Measurements from ENCODE around the gene PPP2R5C. TPM values are rescaled to one million over a fixed set of nuclear protein-coding genes. Genes with fewer than 3 reads are reported as not detected.

The PPP2R5C gene
- polyA plus RNA-seq, 1 donor from 2014 or later = 111 TPM

DNA sequence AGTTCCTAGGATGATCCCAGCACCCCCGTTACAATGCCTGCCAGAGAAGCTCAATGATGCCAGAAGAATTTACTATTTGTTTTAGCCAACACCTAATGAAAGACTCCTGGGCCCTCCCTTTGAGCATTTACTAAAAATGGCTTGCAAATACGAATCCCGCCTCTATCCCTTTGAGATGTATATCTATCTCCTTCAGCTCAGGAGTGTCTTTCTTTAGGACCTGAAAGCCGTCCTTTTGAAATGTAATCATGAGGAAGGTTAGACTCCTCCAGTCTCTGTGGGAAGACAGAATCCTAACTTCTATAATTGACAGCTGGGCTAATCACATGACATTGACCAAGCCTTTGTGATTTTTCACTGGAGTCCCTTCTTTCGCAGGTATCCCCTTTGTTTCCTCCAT is 183.7 kb downstream of the PPP2R5C start:
- Histone ChIP-seq H3K27me3 (ENCODE audit: insufficient read depth, low read depth, low read length) (no peaks in the 10 kb centered on the region), H3K4me3 (ENCODE audit: low read length) (no peak overlapping the region), H3K9ac (ENCODE audit: low read length) (no peak overlapping the region), H3K36me3 (ENCODE audit: insufficient read depth, low read length) (no peaks in the 10 kb centered on the region), H3K9me2 (ENCODE audit: insufficient read depth, low read length) (no peaks in the 10 kb centered on the region), H3K4me2 (ENCODE audit: low read length) (no peak overlapping the region), H2AFZ (ENCODE audit: low read depth, low read length) (no peak overlapping the region), H3K79me2 (replicated peaks; ENCODE audit: insufficient read depth, low read length) (no peaks in the 10 kb centered on the region), H3K27ac (ENCODE audit: low read length) (no peak overlapping the region), H4K20me1 (ENCODE audit: insufficient read depth) (no peaks in the 10 kb centered on the region), H3F3A (ENCODE audit: insufficient read depth, low read length, poor library complexity, severe bottlenecking) (no peaks in the 10 kb centered on the region), H3K9me3 (ENCODE audit: low read length) (no peaks in the 10 kb centered on the region)
- no peak for TF ChIP-seq TAF1 (IDR thresholded peaks at IDR 0.05; ENCODE audit: low read depth)
- no peak for TF ChIP-seq MXI1 (conservative IDR thresholded peaks at IDR 0.05; ENCODE audit: poor library complexity, severe bottlenecking)
- TF ChIP-seq, protein P1, sequence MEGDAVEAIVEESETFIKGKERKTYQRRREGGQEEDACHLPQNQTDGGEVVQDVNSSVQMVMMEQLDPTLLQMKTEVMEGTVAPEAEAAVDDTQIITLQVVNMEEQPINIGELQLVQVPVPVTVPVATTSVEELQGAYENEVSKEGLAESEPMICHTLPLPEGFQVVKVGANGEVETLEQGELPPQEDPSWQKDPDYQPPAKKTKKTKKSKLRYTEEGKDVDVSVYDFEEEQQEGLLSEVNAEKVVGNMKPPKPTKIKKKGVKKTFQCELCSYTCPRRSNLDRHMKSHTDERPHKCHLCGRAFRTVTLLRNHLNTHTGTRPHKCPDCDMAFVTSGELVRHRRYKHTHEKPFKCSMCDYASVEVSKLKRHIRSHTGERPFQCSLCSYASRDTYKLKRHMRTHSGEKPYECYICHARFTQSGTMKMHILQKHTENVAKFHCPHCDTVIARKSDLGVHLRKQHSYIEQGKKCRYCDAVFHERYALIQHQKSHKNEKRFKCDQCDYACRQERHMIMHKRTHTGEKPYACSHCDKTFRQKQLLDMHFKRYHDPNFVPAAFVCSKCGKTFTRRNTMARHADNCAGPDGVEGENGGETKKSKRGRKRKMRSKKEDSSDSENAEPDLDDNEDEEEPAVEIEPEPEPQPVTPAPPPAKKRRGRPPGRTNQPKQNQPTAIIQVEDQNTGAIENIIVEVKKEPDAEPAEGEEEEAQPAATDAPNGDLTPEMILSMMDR (IDR thresholded peaks at IDR 0.05; ENCODE audit: poor library complexity, severe bottlenecking) = no peak
- TF ChIP-seq POLR2AphosphoS5 (IDR thresholded peaks at IDR 0.05) = no peak
- TF ChIP-seq EP300 (conservative IDR thresholded peaks at IDR 0.05; ENCODE audit: poor library complexity, severe bottlenecking) = no peak
- TF ChIP-seq RAD21 (conservative IDR thresholded peaks at IDR 0.05) = no peak
- no peak for TF ChIP-seq SMC3 (conservative IDR thresholded peaks at IDR 0.05; ENCODE audit: poor library complexity)
- no peak for TF ChIP-seq EZH2 (IDR thresholded peaks at IDR 0.05; ENCODE audit: borderline replicate concordance, insufficient read depth, low read length, poor library complexity, severe bottlenecking)
- TF ChIP-seq, protein P2, sequence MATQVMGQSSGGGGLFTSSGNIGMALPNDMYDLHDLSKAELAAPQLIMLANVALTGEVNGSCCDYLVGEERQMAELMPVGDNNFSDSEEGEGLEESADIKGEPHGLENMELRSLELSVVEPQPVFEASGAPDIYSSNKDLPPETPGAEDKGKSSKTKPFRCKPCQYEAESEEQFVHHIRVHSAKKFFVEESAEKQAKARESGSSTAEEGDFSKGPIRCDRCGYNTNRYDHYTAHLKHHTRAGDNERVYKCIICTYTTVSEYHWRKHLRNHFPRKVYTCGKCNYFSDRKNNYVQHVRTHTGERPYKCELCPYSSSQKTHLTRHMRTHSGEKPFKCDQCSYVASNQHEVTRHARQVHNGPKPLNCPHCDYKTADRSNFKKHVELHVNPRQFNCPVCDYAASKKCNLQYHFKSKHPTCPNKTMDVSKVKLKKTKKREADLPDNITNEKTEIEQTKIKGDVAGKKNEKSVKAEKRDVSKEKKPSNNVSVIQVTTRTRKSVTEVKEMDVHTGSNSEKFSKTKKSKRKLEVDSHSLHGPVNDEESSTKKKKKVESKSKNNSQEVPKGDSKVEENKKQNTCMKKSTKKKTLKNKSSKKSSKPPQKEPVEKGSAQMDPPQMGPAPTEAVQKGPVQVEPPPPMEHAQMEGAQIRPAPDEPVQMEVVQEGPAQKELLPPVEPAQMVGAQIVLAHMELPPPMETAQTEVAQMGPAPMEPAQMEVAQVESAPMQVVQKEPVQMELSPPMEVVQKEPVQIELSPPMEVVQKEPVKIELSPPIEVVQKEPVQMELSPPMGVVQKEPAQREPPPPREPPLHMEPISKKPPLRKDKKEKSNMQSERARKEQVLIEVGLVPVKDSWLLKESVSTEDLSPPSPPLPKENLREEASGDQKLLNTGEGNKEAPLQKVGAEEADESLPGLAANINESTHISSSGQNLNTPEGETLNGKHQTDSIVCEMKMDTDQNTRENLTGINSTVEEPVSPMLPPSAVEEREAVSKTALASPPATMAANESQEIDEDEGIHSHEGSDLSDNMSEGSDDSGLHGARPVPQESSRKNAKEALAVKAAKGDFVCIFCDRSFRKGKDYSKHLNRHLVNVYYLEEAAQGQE (IDR thresholded peaks at IDR 0.05; ENCODE audit: borderline replicate concordance) = no peak

DNA sequence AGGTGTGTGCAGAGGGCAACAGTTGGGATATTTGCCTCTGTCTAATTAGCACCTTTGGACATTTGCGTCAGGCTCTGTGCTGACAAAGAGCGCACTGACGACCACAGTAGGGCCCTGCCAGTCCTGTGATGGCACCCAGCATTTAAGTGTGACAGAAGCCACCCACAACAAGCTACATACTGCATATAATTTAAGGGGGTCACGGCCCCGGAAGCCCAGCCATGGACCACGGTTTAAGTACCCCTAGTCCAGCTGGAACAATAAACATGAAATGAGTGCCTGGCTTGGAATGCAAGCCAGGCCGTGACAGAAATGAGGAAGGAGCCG is 186.0 kb downstream of the PPP2R5C start:
- Histone ChIP-seq H3K9me3 (ENCODE audit: low read length) (no peaks in the 10 kb centered on the region), H4K20me1 (ENCODE audit: insufficient read depth) (no peaks in the 10 kb centered on the region), H3F3A (ENCODE audit: insufficient read depth, low read length, poor library complexity, severe bottlenecking) (no peaks in the 10 kb centered on the region), H3K36me3 (ENCODE audit: insufficient read depth, low read length) (no peaks in the 10 kb centered on the region), H3K79me2 (replicated peaks; ENCODE audit: insufficient read depth, low read length) (no peaks in the 10 kb centered on the region), H3K4me2 (ENCODE audit: low read length) (peak overlapping the region; percentile 87), H2AFZ (ENCODE audit: low read depth, low read length) (peak overlapping the region; percentile 78), H3K27me3 (ENCODE audit: insufficient read depth, low read depth, low read length) (no peaks in the 10 kb centered on the region), H3K4me3 (ENCODE audit: low read length) (peak overlapping the region; percentile 87), H3K9me2 (ENCODE audit: insufficient read depth, low read length) (no peaks in the 10 kb centered on the region), H3K9ac (ENCODE audit: low read length) (peak overlapping the region; percentile 96), H3K27ac (ENCODE audit: low read length) (peak overlapping the region; percentile 98)
- TF ChIP-seq, protein P1 (IDR thresholded peaks at IDR 0.05; ENCODE audit: poor library complexity, severe bottlenecking) = no peak
- TF ChIP-seq EZH2 (IDR thresholded peaks at IDR 0.05; ENCODE audit: borderline replicate concordance, insufficient read depth, low read length, poor library complexity, severe bottlenecking) = no peak
- TF ChIP-seq POLR2AphosphoS5 (IDR thresholded peaks at IDR 0.05) = no peak
- TF ChIP-seq EP300 (conservative IDR thresholded peaks at IDR 0.05; ENCODE audit: poor library complexity, severe bottlenecking) = no peak
- TF ChIP-seq MXI1 (conservative IDR thresholded peaks at IDR 0.05; ENCODE audit: poor library complexity, severe bottlenecking) = no peak
- TF ChIP-seq SMC3 (conservative IDR thresholded peaks at IDR 0.05; ENCODE audit: poor library complexity) = no peak
- TF ChIP-seq, protein P2 (IDR thresholded peaks at IDR 0.05; ENCODE audit: borderline replicate concordance) = no peak
- TF ChIP-seq RAD21 (conservative IDR thresholded peaks at IDR 0.05) = no peak
